Thymus (tissue), 11 donors: Measurements from ENCODE around the gene RALY. TPM values are rescaled to one million over a fixed set of nuclear protein-coding genes. Genes with fewer than 3 reads are reported as not detected.

Experiments used
- DNase-seq, 9 donors: peaks; one replicate each; pipeline ENCODE4 v3.0.0-alpha.2; 2013; ENCODE audit warnings: low spot score in 9 of 9, low read depth in 6 of 9, missing footprints in 1 of 9
- H3K27ac ChIP-seq, 2 donors: one replicate each; pipeline ENCODE4 v1.5.1; 2013; ENCODE audit warnings: control low read depth in 1 of 2, low read depth in 1 of 2, low read length in 1 of 2, mild to moderate bottlenecking in 1 of 2, moderate library complexity in 1 of 2
- H3K27me3 ChIP-seq, 2 donors: one replicate each; pipeline ENCODE4 v1.5.1; 2013; ENCODE audit warnings: low read length in 1 of 2; ENCODE audit not compliant: control insufficient read depth in 2 of 2, insufficient read depth in 1 of 2
- H3K36me3 ChIP-seq, 2 donors: one replicate each; pipeline ENCODE4 v1.5.1; 2013; ENCODE audit warnings: low read length in 1 of 2, mild to moderate bottlenecking in 1 of 2, moderate library complexity in 1 of 2; ENCODE audit not compliant: control insufficient read depth in 2 of 2, insufficient read depth in 2 of 2
- H3K4me1 ChIP-seq, 2 donors: one replicate each; pipeline ENCODE4 v1.5.1; 2013; ENCODE audit warnings: low read length in 2 of 2; ENCODE audit not compliant: control insufficient read depth in 2 of 2, insufficient read depth in 2 of 2
- H3K4me3 ChIP-seq, 2 donors: one replicate each; pipeline ENCODE4 v1.5.1; 2013; ENCODE audit warnings: low read length in 2 of 2, control low read depth in 1 of 2, mild to moderate bottlenecking in 1 of 2
- H3K9me3 ChIP-seq, 2 donors: one replicate each; pipeline ENCODE4 v1.5.1; 2013; ENCODE audit warnings: low read length in 1 of 2, mild to moderate bottlenecking in 1 of 2; ENCODE audit not compliant: control insufficient read depth in 2 of 2, insufficient read depth in 1 of 2
- WGBS: extraction: QIAGEN DNeasy Blood & Tissue Kit; methylation state at CpG from one replicate; pipeline ENCODE4 v1.1.7; 2013; 5-methylcytosine and 5-hydroxymethylcytosine counted together
- polyA plus RNA-seq: library from polyadenylated mRNA; stranded (reverse); fragments of 200-250 nt; gene quantifications from one replicate; pipeline ENCODE4 v1.2.3, GENCODE V29; 2013
- total RNA-seq: library from RNA; stranded (reverse); fragments of 120-200 nt; gene quantifications from one replicate; pipeline ENCODE4 v1.2.4, GENCODE V29; 2013
- donor health status: healthy.

RALY gene
- total and polyA plus RNA-seq, 2 donors = 90.2 to 131 TPM

- H3K4me1 ChIP-seq = no peaks in the 10 kb centered on the region
- H3K4me3 ChIP-seq = no peak overlapping the region
- no peak for DNase-seq
- no peaks in the 10 kb centered on the region for H3K9me3 ChIP-seq
- no peaks in the 10 kb centered on the region for H3K27me3 ChIP-seq
- H3K27ac ChIP-seq = no peak overlapping the region
- WGBS = 100% methylated on average over 3 of the region's 3 CpGs
- no peaks in the 10 kb centered on the region for H3K36me3 ChIP-seq
Observed at GRCh38 chr20:33964441-33964840, 29.3 kb upstream of the RALY start.

- Histone ChIP-seq H3K27me3 (no peaks in the 10 kb centered on the region), H3K9me3 (no peaks in the 10 kb centered on the region), H3K4me1 (no peaks in the 10 kb centered on the region), H3K4me3 (no peak overlapping the region), H3K27ac (no peak overlapping the region), H3K36me3 (no peaks in the 10 kb centered on the region)
- DNase-seq = no peak
- WGBS = 96% methylated on average over 8 of the region's 8 CpGs
Observed at GRCh38 chr20:33967126-33967525, 26.6 kb upstream of the RALY start.

- 96% methylated on average over 4 of the region's 4 CpGs for WGBS
- Histone ChIP-seq H3K36me3 (no peaks in the 10 kb centered on the region), H3K27me3 (no peaks in the 10 kb centered on the region), H3K27ac (no peak overlapping the region), H3K4me1 (no peaks in the 10 kb centered on the region), H3K9me3 (no peaks in the 10 kb centered on the region), H3K4me3 (no peak overlapping the region)
- DNase-seq = no peak
Observed at GRCh38 chr20:33969563-33969962, 24.1 kb upstream of the RALY start.

GRCh38 chr20:33970229-33970628 is 23.5 kb upstream of the RALY start:
- DNase-seq = no peak
- no peaks in the 10 kb centered on the region for H3K9me3 ChIP-seq
- WGBS = 98% methylated on average over 2 of the region's 2 CpGs

GRCh38 chr20:33971147-33971975 is 22.4 kb upstream of the RALY start:
- Histone ChIP-seq H3K27ac (no peak overlapping the region), H3K36me3 (no peaks in the 10 kb centered on the region), H3K9me3 (no peaks in the 10 kb centered on the region), H3K4me3 (no peak overlapping the region), H3K27me3 (no peaks in the 10 kb centered on the region), H3K4me1 (no peaks in the 10 kb centered on the region)
- WGBS = 93% methylated on average over 6 of the region's 6 CpGs
- DNase-seq = no peak

More at GRCh38 chr20:33970229-33970628, 23.5 kb upstream of the RALY start:
- H3K27me3 ChIP-seq = no peaks in the 10 kb centered on the region
- H3K4me1 ChIP-seq = no peaks in the 10 kb centered on the region
- H3K27ac ChIP-seq = no peak overlapping the region
- H3K36me3 ChIP-seq = no peaks in the 10 kb centered on the region
- H3K4me3 ChIP-seq = no peak overlapping the region

- Histone ChIP-seq H3K36me3 (no peaks in the 10 kb centered on the region), H3K4me3 (no peak overlapping the region), H3K9me3 (no peaks in the 10 kb centered on the region), H3K27me3 (no peaks in the 10 kb centered on the region), H3K27ac (no peak overlapping the region), H3K4me1 (no peaks in the 10 kb centered on the region)
- DNase-seq = no peak
Observed at GRCh38 chr20:33976959-33977358, 16.8 kb upstream of the RALY start.

GRCh38 chr20:33977535-33977934 is 16.2 kb upstream of the RALY start:
- Histone ChIP-seq H3K27ac (no peak overlapping the region), H3K36me3 (no peaks in the 10 kb centered on the region), H3K4me3 (no peak overlapping the region), H3K4me1 (no peaks in the 10 kb centered on the region), H3K27me3 (no peaks in the 10 kb centered on the region), H3K9me3 (no peaks in the 10 kb centered on the region)
- no peak for DNase-seq
- 78% methylated on average over 2 of the region's 2 CpGs for WGBS

GRCh38 chr20:33979094-33979493 is 14.6 kb upstream of the RALY start:
- no peaks in the 10 kb centered on the region for H3K27me3 ChIP-seq
- H3K36me3 ChIP-seq = no peaks in the 10 kb centered on the region
- 98% methylated on average over 2 of the region's 2 CpGs for WGBS
- H3K27ac ChIP-seq = no peak overlapping the region
- H3K9me3 ChIP-seq = no peaks in the 10 kb centered on the region
- no peaks in the 10 kb centered on the region for H3K4me1 ChIP-seq
- H3K4me3 ChIP-seq = no peak overlapping the region
- no peak for DNase-seq

- WGBS = 98% methylated on average over 7 of the region's 7 CpGs
- H3K4me3 ChIP-seq = no peak overlapping the region
Observed at GRCh38 chr20:33981347-33981746, 12.4 kb upstream of the RALY start.

More at GRCh38 chr20:33981347-33981746, 12.4 kb upstream of the RALY start:
- Histone ChIP-seq H3K36me3 (no peaks in the 10 kb centered on the region), H3K27ac (no peak overlapping the region), H3K4me1 (no peaks in the 10 kb centered on the region), H3K27me3 (no peaks in the 10 kb centered on the region), H3K9me3 (no peaks in the 10 kb centered on the region)
- DNase-seq = no peak
